Heart right ventricle (tissue), 16 donors: ENCODE data around the gene TCP10L. TPM values are rescaled to one million over a fixed set of nuclear protein-coding genes. Genes with fewer than 3 reads are reported as not detected.
"Not testable (repeated sequence)": the region's sequence is repeated elsewhere in the genome, so short reads cannot be mapped to it uniquely, and the experiment has no call there.

Source experiments
- ATAC-seq, 8 donors: fragments of 200-7000 bp; cut with Tn5 transposase; one replicate each; pipeline ENCODE4 v1.9.1; 2020; ENCODE audit warnings: mild to moderate bottlenecking in 8 of 8, moderate library complexity in 8 of 8, moderate number of reproducible peaks in 1 of 8
- DNase-seq, 2 donors: peaks; one replicate each; pipeline ENCODE4 v3.0.0-alpha.2; 2020
- H3K27ac ChIP-seq, 10 donors: fragments of 200-600 bp; sonication (generic) in 2 of 10; one replicate each; pipeline versions ENCODE4 v1.5.0 to v1.8.0; 2020 to 2022; ENCODE audit warnings: mild to moderate bottlenecking in 3 of 10
- H3K27me3 ChIP-seq, 7 donors: fragments of 200-600 bp; one replicate each; pipeline ENCODE4 v1.8.0; 2021 to 2022; ENCODE audit warnings: mild to moderate bottlenecking in 2 of 7
- H3K36me3 ChIP-seq, 9 donors: fragments of 200-600 bp; sonication (generic) in 1 of 9; one replicate each; pipeline versions ENCODE4 v1.5.0 to v1.8.0; 2020 to 2022; ENCODE audit warnings: mild to moderate bottlenecking in 2 of 9
- H3K4me1 ChIP-seq, 9 donors: fragments of 200-600 bp; sonication (generic) in 1 of 9; one replicate each; pipeline versions ENCODE4 v1.5.0 to v1.8.0; 2020 to 2022; ENCODE audit warnings: mild to moderate bottlenecking in 4 of 9
- H3K4me3 ChIP-seq, 10 donors: fragments of 200-600 bp; sonication (generic) in 2 of 10; one replicate each; pipeline versions ENCODE4 v1.5.0 to v1.8.0; 2020 to 2022; ENCODE audit warnings: mild to moderate bottlenecking in 7 of 10, moderate library complexity in 2 of 10
- H3K9me3 ChIP-seq, 11 donors: fragments of 200-600 bp in 10 of 11; sonication (generic) in 2 of 11; one replicate each; pipeline versions ENCODE4 v1.5.0 to v1.8.0; 2013 to 2022; ENCODE audit warnings: mild to moderate bottlenecking in 2 of 11, control low read depth in 1 of 11, moderate library complexity in 1 of 11
- CTCF ChIP-seq, 9 donors: fragments of 200-600 bp; sonication (generic) in 2 of 9; IDR thresholded peaks; one replicate each; pipeline versions ENCODE4 v1.5.0 to v1.8.0; 2021 to 2022; ENCODE audit warnings: antibody characterized with exemption in 9 of 9, mild to moderate bottlenecking in 5 of 9, moderate library complexity in 1 of 9
- WGBS, 2 donors: extraction: QIAGEN DNeasy Blood & Tissue Kit; methylation state at CpG; one replicate each; pipeline ENCODE4 v1.1.7; 2013; ENCODE audit warnings: inconsistent platforms in 1 of 2; 5-methylcytosine and 5-hydroxymethylcytosine counted together
- intact Hi-C, 10 donors: fragments of 100-400 bp; cut with DNase I; formaldehyde crosslinking; loops; one replicate each; pipeline versions ENCODE4 v1.11.1 to v1.14.2; 2022
- polyA plus RNA-seq, 2 donors: library from polyadenylated mRNA; stranded (reverse); fragments of 200-250 nt; gene quantifications; one replicate each; pipeline ENCODE4 v1.2.3, GENCODE V29; 2013
- total RNA-seq, 10 donors: library from RNA; stranded (reverse); fragmentation: NEBNext Ultra II Directional in 3 of 10; extraction: Animal tissue kit (Norgen Biotek cat#: 25700) in 3 of 10; gene quantifications; one replicate each; pipeline versions ENCODE4 v1.2.1 to v1.2.4, GENCODE V29; 2021 to 2023
- donor health status: Arrhythmogenic right ventricular cardiomyopathy.
- donor health status: ischemic (EF 13 %, LVEDD 7.1; RV severe dilation, severe dysfunction).
- donor health status: healthy with polysubstance abuse.
- donor health status: DM: no; HTN: yes; CAD: no.
- donor health status: DM: no; HTN: no; CAD: no.
- donor health status: ischemic (EF 25% LVEDD 6.9; RV normal size, moderate dysfunction).
- donor health status: ischemic (EF 25% LVEDD 5.7; RV mildly dilated, moderate dysfunction).
- donor health status: healthy.
- donor health status: DM: yes; HTN: yes; CAD: no.
- donor health status: Ischemic cardiomyopathy.
- donor health status: ischemic (EF 35%, LVEDD 5.7; RV mildly dilated, moderate dysfunction).
- donor health status: nonischemic (EF 11% LVEDD 7.7; RV severe dilation, severe dysfunction).
- donor health status: DM: yes; HTN: yes; CAD: no.
- donor health status: PGD.
- donor health status: ischemic (EF 29% LVEDD 5.4; RV normal size, mild dysfunction).
- donor health status: nonischemic (EF 23%, LVEDD 6.1; RV moderate dilation, normal function).

The TCP10L gene
- total and polyA plus RNA-seq, 12 donors = 1.4 to 3.8 (median 2.4) TPM

DNA sequence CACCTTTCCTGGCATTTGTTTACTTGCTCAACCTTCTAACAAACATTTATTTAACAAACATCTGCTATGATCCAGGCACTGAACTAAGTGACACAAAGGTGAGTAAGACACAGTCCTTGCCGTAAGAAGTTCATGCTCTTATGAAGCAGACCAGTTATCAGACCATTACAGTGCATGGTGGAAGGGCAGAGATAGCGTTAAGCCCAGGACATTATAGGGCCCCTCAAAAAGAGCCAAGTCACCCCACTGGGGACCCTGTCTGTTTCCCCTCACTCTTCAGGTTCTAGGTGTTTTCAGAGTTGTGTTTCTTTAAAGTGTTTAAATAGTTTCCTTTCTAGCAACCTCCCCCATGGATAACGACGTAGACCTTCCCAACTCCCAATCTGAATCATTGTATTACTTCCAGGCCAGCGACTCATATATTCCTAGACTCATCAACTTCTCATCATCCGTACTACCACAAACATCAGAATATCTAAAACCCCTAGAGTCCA is 39.3 kb downstream of the TCP10L start:
- Histone ChIP-seq H3K4me1 (peaks cover 0 to 11% (median 0%) of the 10 kb centered on the region in 9 donors), H3K36me3 (no peaks in the 10 kb centered on the region), H3K27me3 (no peaks in the 10 kb centered on the region), H3K9me3 (no peaks in the 10 kb centered on the region), H3K27ac (no peak overlapping the region), H3K4me3 (no peak overlapping the region)
- ATAC-seq (no peak), DNase-seq (no peak)
- 80 to 87% methylated on average over 6 of the region's 6 CpGs for WGBS, 2 donors
- intact Hi-C loops = no loop called here
- no peak for TF ChIP-seq CTCF (IDR thresholded peaks at IDR 0.05)

GRCh38 chr21:32544697-32545096 is 40.6 kb downstream of the TCP10L start:
- Histone ChIP-seq H3K9me3 (no peaks in the 10 kb centered on the region), H3K4me1 (peaks cover 0 to 11% (median 0%) of the 10 kb centered on the region in 9 donors), H3K27ac (no peak overlapping the region), H3K4me3 (no peak overlapping the region), H3K36me3 (no peaks in the 10 kb centered on the region), H3K27me3 (no peaks in the 10 kb centered on the region)
- 80 to 84% methylated on average over 4 of the region's 4 CpGs for WGBS, 2 donors
- DNase-seq = no peak
- TF ChIP-seq CTCF (IDR thresholded peaks at IDR 0.05) = no peak
- peak in 2 of 8 donors; percentile 41 to 61 for ATAC-seq
- intact Hi-C loops = no loop called here

- DNase-seq (no peak), ATAC-seq (no peak)
- intact Hi-C loops = no loop called here
- Histone ChIP-seq H3K27me3 (no peaks in the 10 kb centered on the region), H3K4me3 (no peak overlapping the region), H3K36me3 (no peaks in the 10 kb centered on the region), H3K9me3 (no peaks in the 10 kb centered on the region), H3K27ac (no peak overlapping the region), H3K4me1 (peaks cover 0 to 6% (median 0%) of the 10 kb centered on the region in 9 donors)
- WGBS, 2 donors = 73 to 82% methylated on average over 3 of the region's 3 CpGs
- TF ChIP-seq CTCF (IDR thresholded peaks at IDR 0.05) = no peak
These were observed 41.3 kb downstream of the TCP10L start for GRCh38 chr21:32543975-32544374.

GRCh38 chr21:32543056-32543455 is 42.3 kb downstream of the TCP10L start:
- 83 to 89% methylated on average over 1 to 2 of the region's 2 CpGs for WGBS, 2 donors
- H3K4me3 ChIP-seq, H3K9me3 ChIP-seq, H3K27ac ChIP-seq, H3K4me1 ChIP-seq, H3K27me3 ChIP-seq, H3K36me3 ChIP-seq, intact Hi-C loops, ATAC-seq, DNase-seq: not testable (repeated sequence)

GRCh38 chr21:32539378-32539777 is 45.9 kb downstream of the TCP10L start:
- ATAC-seq (no peak), DNase-seq (no peak)
- WGBS, 2 donors = 92 to 95% methylated on average over 6 of the region's 6 CpGs
- TF ChIP-seq CTCF (IDR thresholded peaks at IDR 0.05) = no peak
- Histone ChIP-seq H3K27me3 (no peaks in the 10 kb centered on the region), H3K9me3 (no peaks in the 10 kb centered on the region), H3K27ac (no peak overlapping the region), H3K36me3 (no peaks in the 10 kb centered on the region), H3K4me1 (no peaks in the 10 kb centered on the region), H3K4me3 (no peak overlapping the region)
- intact Hi-C loops = no loop called here
